SK-MEL-5 (cell line): ENCODE data around the gene PILRA. TPM values are rescaled to one million over a fixed set of nuclear protein-coding genes. Genes with fewer than 3 reads are reported as not detected.
A peak's percentile ranks its signal among the peaks of the same experiment; 100 is the strongest.
"Not testable (repeated sequence)": the region's sequence is repeated elsewhere in the genome, so short reads cannot be mapped to it uniquely, and the experiment has no call there.

Experiments used
- DNase-seq: peaks from one replicate; pipeline ENCODE4 v3.0.0-alpha.2; 2016; ENCODE audit warnings: low read depth, low spot score
- in situ Hi-C: cut with HindIII; loops from 2 replicates; pipeline ENCODE4 v1.10.0; 2016; ENCODE audit warnings: low sequenced_read_pairs, high pct_unique_total_duplicates, low pct_unique_long_range_greater_than_20kb
- total RNA-seq: library from RNA; depleted of rRNA; stranded (reverse); fragments of >200 nt; shearing (Covaris generic); gene quantifications from 2 replicates; pipeline ENCODE4 v1.2.3, GENCODE V29; 2014

PILRA gene
- total RNA-seq, 1 experiment from 2014 or later, result not detected

- no peak for DNase-seq
- in situ Hi-C loops, result no loop called here
Measured at GRCh38 chr7:100353685-100354330, 19.5 kb upstream of the PILRA start.

DNA sequence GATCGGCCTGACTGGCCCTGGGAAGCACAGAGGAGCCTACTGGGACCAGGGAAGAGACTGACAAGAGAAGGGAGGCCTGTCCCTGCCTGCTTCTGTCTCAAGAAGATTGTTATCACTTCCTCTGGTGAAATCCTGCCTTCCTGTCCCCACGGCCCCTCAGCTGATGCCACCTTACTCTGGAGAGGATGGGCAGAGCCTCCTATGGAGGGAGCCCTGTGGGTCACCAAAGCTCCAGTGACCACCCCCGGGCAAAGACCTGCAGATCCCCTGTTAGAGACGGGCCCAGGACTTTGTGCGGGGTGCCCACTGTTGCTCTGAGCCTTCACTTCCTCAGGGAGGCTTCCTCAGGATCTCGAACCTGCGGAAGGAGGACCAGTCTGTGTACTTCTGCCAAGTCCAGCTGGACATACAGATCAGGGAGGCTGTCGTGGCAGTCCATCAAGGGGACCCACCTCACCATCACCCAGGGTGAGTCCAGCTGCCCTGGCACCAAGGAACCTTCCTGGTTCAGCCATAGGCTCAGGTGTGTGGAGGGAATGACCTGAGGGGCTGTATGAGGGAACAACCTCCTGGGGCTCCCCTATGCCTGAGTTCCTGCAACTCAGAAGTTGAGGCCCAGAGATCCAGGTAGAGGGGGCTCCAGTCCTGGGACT lies 16.7 kb upstream of the PILRA start:
- DNase-seq, result no peak
- in situ Hi-C loops, result no loop called here

DNA sequence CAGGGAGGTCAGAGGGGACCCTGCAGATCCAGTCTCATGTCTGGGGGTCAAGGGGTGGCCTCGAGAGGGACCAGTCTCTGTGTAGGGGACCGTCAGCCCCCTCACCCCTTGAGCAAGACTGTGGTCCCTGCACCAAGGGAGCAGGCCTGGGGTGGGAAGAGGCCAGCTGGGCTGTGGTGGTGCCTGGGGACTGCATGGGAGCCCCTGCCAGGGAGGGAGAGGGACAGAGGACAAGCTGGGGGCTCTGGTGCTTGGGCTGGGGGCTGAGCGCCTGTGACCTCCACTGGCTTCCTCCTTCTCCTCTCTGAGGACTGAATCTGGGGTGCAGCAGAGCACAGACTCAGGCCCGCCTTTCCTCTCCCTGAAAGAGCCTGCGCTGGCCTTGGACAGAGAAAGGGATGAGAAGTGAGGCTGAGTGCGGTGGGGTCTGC lies 16.1 kb upstream of the PILRA start:
- in situ Hi-C loops, result no loop called here
- DNase-seq, result no peak

- in situ Hi-C loops, result no loop called here
- DNase-seq, result no peak
Measured at GRCh38 chr7:100358027-100358856, 15.0 kb upstream of the PILRA start, which contains the start of gene PILRB. TSS of gene PILRB (plus strand) at chr7:100358117. CDS start at chr7:100358303, 186 bp downstream.

DNA sequence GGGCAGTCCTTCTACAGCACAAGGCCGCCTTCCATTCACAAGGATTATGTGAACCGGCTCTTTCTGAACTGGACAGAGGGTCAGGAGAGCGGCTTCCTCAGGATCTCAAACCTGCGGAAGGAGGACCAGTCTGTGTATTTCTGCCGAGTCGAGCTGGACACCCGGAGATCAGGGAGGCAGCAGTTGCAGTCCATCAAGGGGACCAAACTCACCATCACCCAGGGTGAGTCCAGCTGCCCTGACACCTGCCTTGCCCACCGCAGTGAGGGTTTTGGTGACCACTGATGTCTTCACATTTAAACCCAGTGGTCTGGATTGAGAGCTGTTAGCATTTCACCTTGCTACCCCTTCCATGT lies 14.5 kb upstream of the PILRA start:
- DNase-seq, result no peak
- in situ Hi-C loops, result no loop called here

DNA sequence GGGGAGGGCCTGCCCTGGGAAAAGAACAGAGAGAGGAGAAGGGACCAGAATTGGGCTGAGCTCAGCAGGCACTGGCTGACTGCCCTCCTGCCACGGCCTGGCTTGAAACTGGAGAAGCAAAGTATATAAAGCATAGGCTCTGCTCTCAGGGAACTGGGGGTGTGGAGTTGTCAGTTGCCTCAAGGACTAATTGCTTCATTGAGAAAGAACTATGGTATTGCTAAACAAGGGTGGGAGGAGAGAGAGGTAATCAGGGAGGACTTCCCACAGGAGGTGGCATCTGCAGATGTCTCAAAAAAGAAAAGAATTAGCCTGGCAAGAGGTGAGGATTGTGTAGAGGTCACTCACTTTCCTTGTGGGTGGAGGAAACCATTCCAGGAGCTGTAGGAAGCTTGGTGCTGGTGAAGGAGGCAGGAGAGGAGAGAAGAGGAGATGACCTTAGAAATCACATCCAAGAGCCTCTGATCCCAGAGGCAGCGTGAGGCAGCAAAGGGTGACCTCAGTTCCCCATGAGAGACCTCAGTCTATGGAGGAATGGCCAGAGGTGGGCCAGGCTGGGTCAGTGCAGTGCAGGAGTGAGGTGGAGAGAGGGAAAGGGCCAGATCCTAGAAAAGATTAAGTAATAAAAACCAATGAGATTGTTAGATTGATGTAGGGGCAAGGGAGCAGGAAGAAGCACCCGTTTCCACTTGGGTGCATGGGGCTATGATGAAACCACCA lies 13.0 kb upstream of the PILRA start:
- no peak for DNase-seq
- in situ Hi-C loops, result no loop called here

- no peak for DNase-seq
- in situ Hi-C loops, result no loop called here
Measured at GRCh38 chr7:100363098-100363497, 10.2 kb upstream of the PILRA start.

DNA sequence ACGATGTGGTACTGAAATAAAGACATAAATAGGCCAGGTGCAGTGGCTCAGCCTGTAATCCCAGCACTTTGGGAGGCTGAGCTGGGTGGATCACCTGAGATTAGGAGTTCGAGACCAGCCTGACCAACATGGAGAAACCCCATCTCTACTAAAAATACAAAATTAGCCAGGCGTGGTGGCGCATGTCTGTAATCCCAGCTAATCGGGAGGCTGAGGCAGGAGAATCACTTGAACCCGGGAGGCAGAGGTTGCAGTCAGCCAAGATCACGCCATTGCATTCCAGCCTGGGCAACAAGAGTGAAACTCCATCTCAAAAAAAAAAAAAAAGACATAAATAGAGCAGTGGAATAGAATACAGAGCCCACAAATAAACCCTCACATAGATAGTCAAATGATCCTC lies 9.5 kb upstream of the PILRA start:
- DNase-seq, in situ Hi-C loops: not testable (repeated sequence)

DNA sequence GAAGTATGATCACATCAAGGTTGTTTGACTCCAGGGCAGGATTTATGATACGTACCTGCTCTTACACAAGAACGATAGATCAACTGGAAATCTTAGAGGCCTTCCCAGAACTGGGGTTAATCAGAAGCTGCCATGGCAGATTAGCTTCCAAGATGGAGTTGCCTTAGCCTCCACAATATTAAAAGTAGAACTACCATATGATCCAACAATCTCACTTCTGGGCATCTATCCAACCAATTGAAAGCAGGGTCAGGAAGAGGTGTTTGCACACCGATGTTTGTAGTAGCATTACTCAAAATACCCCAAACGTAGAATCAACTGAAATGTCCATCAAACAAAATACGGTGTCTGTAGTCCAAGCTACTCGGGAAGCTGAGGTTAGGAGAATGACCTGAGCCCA lies 8.8 kb upstream of the PILRA start:
- in situ Hi-C loops, result no loop called here
- no peak for DNase-seq

DNA sequence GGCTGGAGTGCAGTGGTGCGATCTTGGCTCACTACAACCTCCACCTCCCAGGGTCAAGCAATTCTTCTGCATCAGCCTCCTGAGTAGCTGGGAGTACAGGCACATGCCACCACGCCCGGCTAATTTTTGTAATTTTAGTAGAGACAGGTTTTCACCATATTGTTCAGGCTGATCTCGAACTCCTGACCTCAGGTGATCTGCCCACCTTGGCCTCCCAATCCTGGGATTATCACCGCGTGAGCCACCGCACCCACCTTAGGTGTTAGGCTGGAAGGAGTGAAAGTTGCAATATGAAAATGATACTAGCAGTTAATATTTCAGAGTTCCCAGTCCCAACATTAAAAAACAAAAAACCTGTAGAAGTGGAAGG lies 7.3 kb upstream of the PILRA start:
- in situ Hi-C loops, DNase-seq: not testable (repeated sequence)

- peak; percentile 43 for DNase-seq
- in situ Hi-C loops, result no loop called here
Measured at GRCh38 chr7:100366411-100367250, 6.7 kb upstream of the PILRA start.

- in situ Hi-C loops, result no loop called here
- DNase-seq, result peak; percentile 43
Measured at GRCh38 chr7:100367251-100367620, 6.1 kb upstream of the PILRA start.

- DNase-seq, result peak; percentile 54
- in situ Hi-C loops, result no loop called here
Measured at GRCh38 chr7:100367676-100368613, 5.3 kb upstream of the PILRA start.

GRCh38 chr7:100369105-100369504 lies 4.2 kb upstream of the PILRA start:
- in situ Hi-C loops, result no loop called here
- peak; percentile 37 for DNase-seq

GRCh38 chr7:100370303-100370702 lies 3.0 kb upstream of the PILRA start:
- no peak for DNase-seq
- in situ Hi-C loops, result no loop called here

DNA sequence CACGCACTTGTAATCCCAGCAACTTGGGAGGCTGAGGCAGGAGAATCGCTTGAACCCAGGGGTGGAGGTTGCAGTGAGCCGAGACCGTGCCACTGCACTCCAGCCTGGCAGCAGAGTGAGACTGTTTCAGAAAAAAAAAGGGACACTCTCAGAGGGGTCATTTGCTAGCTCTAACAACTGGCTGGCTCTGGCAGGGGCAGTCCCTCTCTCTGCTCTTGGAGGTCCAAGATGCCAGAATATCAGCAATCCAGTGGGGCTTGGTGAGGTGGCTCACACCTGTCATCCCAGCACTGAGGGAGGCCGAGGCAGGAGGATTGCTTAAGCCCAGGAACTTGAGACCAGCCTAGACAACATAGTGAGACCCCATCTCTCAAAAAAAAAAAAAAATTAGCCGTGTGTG lies 2.5 kb upstream of the PILRA start:
- no peak for DNase-seq
- in situ Hi-C loops, result no loop called here
